COLO668 (cell line): ENCODE measurements around the gene WDR83.
"Not testable (repeated sequence)": the region's sequence is repeated elsewhere in the genome, so short reads cannot be mapped to it uniquely, and the experiment has no call there.

Source experiments
- DNase-seq: peaks from one replicate; lab custom pipeline; 2025; ENCODE audit not compliant: unreplicated experiment; lab: John Stamatoyannopoulos, UW

WDR83 gene

GRCh38 chr19:12711187-12711586, 44.6 kb downstream of the WDR83 start:
- DNase-seq: no peak

DNA sequence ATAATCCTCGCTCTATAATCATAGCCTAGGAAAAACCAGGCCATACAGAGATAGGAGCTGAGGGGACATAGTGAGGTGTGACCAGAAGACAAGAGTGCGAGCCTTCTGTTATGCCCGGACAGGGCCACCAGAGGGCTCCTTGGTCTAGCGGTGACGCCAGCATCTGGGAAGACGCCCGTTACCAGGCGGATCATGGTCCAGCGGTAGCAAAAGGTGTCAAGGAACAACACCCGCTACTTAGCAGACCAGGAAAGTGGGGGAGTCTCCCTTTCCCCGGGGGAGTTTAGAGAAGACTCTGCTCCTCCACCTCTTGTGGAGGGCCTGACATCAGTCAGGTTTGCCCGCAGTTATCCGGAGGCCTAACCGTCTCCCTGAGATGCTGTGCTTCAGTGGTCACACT, 45.5 kb downstream of the WDR83 start:
- DNase-seq: not testable (repeated sequence)

DNA sequence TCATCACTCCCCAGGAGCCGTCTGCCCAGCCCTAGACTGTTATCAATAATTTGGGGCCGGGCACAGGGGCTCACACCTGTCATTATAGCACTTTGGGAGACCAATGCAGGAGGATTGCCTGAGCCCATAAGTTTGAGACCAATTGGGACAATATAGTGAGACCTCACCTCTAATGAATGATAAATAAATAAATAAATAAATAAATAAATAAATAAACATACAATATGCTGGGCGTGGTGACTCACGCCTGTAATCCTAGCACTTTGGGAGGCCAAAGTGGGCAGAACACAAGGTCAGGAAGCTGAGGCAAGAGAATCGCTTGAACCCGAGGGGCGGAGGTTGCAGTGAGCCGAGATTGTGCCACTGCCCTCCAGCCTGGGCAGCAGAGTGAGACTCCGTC, 46.7 kb downstream of the WDR83 start:
- DNase-seq: not testable (repeated sequence)

DNA sequence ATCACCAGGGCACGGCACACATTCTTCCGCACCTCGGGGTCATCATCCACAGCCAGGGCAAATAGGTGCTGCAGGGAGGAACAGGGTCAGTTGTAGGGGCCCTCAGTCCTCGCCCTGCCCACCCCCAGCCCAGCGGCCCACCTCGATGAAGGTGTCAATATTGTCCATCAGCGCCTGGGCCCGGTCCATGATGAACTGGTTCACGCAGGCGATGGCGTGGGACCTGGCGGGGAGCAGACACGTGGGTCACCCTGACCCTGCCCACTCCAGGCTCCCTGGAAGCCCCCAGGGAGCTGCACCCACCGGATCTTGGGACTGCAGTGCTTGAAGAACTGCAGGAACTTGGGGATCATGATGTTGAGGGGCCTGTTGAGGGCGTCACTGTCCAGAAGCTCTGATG, 48.5 kb downstream of the WDR83 start:
- no peak for DNase-seq

- DNase-seq: no peak
Measured at GRCh38 chr19:12715929-12716328, 49.3 kb downstream of the WDR83 start.

DNA sequence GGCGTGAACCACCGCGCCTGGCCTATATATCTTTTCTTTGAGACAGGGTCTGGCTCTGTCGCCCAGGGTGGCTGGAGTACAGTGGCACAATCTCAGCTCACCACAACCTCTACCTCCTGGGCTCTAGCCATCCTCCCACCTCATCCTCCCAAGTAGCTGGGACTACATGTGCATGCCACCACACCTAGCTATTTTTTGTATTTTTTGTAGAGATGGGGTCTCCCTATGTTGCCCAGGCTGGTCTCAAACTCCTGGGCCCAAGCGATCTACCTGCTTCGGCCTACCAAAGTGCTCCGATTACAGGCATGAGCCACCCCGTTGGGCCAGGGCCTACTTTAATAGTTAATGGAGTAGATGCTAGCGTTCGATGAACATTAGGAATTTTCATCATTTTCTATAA, 53.7 kb downstream of the WDR83 start:
- no peak for DNase-seq

DNA sequence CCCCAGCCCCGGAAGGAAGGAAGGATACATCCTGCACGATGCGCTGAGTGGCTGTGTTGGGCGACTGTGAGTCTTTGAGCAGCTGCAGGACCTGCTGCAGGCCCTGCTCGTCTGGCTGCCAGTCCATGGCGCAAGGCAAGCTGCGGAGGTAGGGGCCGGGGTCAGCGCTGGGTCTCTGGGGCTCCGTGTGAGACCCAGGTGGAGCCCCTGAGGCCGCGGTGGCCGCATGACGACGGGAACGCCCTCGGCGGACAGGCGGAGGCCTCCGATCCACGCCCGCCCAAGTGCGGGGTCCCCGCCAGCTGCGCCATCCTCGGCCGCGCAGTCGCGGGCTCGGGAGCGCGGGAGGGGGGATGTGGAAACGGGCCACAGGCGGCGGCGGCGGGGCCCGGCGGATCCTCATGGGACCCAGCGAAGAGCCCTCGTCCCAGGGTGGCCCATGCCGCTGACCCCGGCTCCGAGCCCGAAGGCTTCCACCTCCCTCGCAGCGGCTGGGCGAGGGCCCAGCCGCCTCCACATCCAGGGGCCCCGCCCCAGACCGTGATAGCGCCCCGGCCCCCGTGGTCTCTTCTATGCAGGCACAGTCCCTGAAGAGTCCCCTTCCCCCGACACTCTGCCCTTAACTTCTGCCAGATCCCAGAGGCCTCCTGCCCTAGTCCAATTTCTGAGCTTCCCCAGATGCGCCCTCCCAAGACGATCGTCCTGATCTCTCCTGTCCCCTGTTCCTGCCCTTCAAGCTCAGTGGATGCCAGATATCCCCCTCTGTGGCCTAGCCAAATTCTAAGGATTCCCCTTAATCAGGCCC, 54.4 kb downstream of the WDR83 start:
- DNase-seq: no peak

DNA sequence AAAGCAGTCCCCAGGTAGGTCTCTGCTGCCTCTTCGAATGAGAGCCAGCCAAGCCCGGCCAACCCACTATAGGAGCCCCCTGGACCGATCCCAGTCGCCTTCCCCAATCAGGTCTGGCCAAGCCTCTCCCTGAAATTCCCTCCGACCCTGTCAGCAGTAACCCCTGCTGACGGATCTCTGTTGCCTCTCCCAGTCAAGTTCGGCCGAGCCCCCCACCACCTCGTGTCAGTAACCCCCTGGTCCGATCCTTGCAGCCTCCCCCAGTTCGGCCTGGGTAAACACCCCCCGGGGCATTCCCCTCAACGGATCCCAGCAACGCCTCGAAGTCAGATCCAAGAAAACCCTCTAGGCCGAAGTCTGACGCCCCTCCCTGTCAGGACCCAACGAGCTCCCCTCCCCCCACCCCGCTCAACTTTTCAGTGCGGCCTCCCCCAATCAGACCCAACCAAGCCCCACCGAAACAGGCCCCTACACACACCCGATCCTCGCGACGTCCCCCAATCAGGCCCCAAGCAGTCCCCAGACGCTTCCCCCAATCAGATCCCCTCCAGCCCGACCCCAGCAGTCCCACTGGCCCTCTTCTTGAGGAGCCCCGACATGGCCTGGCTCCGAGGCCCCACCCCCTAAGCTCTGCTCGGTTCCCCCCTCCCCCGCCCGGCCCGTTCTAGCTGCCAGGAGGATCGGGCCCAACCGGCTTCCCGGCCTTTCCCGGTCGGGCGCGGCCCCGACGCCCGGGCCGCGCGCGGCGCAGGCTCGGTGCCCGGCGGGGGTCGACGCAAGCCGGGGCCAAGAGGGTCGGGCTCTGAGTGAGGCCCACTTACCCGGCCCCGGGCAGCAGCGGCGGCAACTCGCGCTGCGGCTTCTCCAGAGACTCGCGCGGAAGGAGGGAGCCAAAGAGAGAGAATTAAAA, 55.3 kb downstream of the WDR83 start:
- DNase-seq: peak; percentile 50

DNA sequence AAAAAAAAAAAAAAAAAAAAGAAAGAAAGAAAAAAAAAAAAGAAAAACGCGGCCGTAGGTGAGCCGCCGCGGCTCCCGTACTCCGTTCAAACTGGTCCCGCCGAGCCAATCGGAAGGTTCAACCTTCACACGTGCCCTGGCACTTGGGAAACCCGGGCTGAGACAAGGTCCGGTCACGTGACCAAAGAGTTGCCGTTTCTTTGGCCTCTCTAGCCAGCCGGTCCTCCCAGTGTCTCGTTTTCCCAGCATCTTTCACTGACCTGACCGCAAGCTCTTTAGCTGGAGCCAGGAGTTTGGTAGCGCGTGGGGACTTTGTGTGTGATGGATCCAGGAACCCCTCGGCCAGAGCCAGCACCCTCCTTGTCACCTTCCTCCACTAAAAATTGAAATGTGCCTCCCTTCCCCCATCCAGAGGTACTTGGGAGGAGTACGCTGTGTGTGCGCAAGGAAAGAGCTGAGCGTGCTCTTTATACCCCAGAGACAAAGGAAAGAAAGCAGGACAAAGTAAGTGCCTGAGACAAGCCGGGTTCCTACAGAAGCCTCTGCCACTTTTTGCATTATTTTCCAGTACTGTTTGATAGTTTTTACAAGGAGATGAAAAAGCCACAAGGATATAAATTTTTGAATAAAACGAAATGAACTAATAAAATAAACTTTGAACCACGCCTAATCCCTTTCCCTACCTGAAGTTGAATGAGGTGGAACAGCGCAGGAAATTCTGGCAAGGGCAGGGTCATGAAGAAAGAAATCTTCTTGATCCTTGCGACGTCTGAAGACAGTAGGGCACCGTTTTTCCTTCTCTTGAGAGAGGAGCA, 56.2 kb downstream of the WDR83 start:
- DNase-seq: peak; percentile 97

DNA sequence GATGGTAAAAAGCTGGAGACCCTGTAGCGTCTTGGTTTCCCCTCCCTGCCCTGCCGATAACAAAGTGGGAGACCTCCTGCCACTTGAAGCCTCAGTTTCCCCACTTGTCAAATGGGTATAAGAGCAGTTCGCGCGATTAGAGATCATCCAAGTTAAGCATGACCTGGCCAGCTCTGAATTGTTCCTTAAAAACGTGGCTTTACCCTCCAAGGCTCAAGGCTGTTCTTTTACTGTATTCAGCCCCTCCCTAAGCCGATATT, 56.7 kb downstream of the WDR83 start:
- no peak for DNase-seq

DNA sequence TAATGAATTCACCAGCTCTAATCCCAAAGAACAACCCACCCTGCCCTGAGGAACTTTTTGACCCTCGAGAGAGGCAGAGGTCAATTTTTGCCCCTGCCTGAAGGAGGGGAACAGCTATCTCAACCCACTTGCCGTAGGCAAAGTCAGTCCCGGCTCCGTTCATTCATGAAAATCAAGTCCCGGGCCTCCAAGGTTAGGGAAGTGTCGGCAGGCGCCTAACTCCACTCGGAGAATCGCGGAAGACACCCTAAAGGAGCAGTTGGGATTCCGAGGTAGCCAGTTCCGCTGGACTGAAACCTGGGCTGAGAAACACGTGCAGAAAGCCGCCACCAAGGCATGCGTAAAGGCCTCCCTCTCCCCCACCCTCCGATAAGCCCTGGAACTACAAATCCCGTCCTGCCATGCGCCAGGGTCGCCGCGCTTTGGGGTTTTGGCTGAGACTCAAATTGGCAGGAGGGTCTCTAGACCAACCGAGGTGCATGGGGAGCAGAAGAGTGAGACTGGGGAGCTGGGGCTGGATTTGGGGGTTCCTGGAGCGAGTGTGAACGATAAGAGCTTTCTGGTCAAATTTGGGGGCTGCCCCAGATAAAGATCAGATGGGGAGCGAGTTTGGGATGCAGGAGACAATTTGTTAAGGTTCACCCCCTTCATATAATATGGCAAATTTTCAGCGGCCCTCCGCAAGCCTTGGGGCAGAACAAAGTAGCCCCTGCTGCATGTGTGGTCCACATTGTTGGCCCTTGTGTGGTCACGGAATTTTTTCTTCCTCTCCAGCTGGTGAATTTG, 57.2 kb downstream of the WDR83 start, which contains the start of gene TNPO2:
Gene TNPO2 (minus strand): TSS at position 292 of the 786 bp plus-strand sequence. CDS start 2,955 bp downstream, outside the sequence.
- peak; percentile 71 for DNase-seq
